NT2/D1 (cell line): ENCODE results near the gene ATP6V1G2.
"Not testable (repeated sequence)": the region's sequence is repeated elsewhere in the genome, so short reads cannot be mapped to it uniquely, and the experiment has no call there.

ENCODE experiments used
- DNase-seq: peaks from one replicate; pipeline ENCODE4 v3.0.0-alpha.2; 2011; ENCODE audit warnings: low read depth, low spot score
- H3K27me3 ChIP-seq: 2 replicates; pipeline ENCODE4 v1.6.0; 2011; ENCODE audit warnings: mild to moderate bottlenecking; ENCODE audit not compliant: insufficient read length, insufficient read depth
- H3K36me3 ChIP-seq: 2 replicates; pipeline ENCODE4 v1.6.1; 2011; ENCODE audit warnings: mild to moderate bottlenecking, low read length, mixed read lengths; ENCODE audit not compliant: insufficient read depth, insufficient read length
- H3K4me1 ChIP-seq: 2 replicates; pipeline ENCODE4 v1.5.1; 2011; ENCODE audit not compliant: insufficient read depth, insufficient read length
- H3K4me3 ChIP-seq: 2 replicates; pipeline ENCODE4 v1.5.1; 2011; ENCODE audit warnings: low read depth; ENCODE audit not compliant: insufficient read length
- H3K9ac ChIP-seq: 2 replicates; pipeline ENCODE4 v1.6.0; 2011; ENCODE audit warnings: low read depth; ENCODE audit not compliant: insufficient read length
- H3K9me3 ChIP-seq: 2 replicates; pipeline ENCODE4 v1.5.1; 2011; ENCODE audit warnings: mild to moderate bottlenecking, low read length; ENCODE audit not compliant: insufficient read depth
- SUZ12 ChIP-seq: IDR thresholded peaks from 2 replicates; pipeline ENCODE4 v1.6.1; 2011; ENCODE audit not compliant: insufficient read length, insufficient read depth; ENCODE audit errors: extremely low read depth
- YY1 ChIP-seq: IDR thresholded peaks from 2 replicates; pipeline ENCODE4 v1.6.1; 2011; ENCODE audit not compliant: insufficient read length, insufficient read depth
- ZNF274 ChIP-seq: IDR thresholded peaks from 2 replicates; pipeline ENCODE4 v1.6.1; 2011; ENCODE audit warnings: mild to moderate bottlenecking, low read depth, low read length

Gene ATP6V1G2

GRCh38 chr6:31513456-31514165 lies 32.8 kb downstream of the ATP6V1G2 start:
- no peaks in the 10 kb centered on the region for H3K27me3 ChIP-seq
- no peak for DNase-seq
- TF ChIP-seq YY1 (no peak), ZNF274 (no peak), SUZ12 (no peak)
- H3K9ac ChIP-seq: no peak overlapping the region
- peaks cover 18% of the 10 kb centered on the region for H3K36me3 ChIP-seq
- H3K4me3 ChIP-seq: no peak overlapping the region
- H3K9me3 ChIP-seq: no peaks in the 10 kb centered on the region
- no peaks in the 10 kb centered on the region for H3K4me1 ChIP-seq

- no peaks in the 10 kb centered on the region for H3K9me3 ChIP-seq
These were observed 36.4 kb downstream of the ATP6V1G2 start for GRCh38 chr6:31510007-31510406.

GRCh38 chr6:31509036-31509435 lies 37.4 kb downstream of the ATP6V1G2 start:
- H3K9ac ChIP-seq, DNase-seq, H3K4me1 ChIP-seq, H3K27me3 ChIP-seq, H3K4me3 ChIP-seq, H3K9me3 ChIP-seq: not testable (repeated sequence)
- H3K36me3 ChIP-seq: peaks cover 39% of the 10 kb centered on the region

More at GRCh38 chr6:31510007-31510406, 36.4 kb downstream of the ATP6V1G2 start:
- TF ChIP-seq SUZ12 (no peak), YY1 (no peak), ZNF274 (no peak)
- Histone ChIP-seq H3K9ac (no peak overlapping the region), H3K4me1 (no peaks in the 10 kb centered on the region), H3K36me3 (peaks cover 39% of the 10 kb centered on the region), H3K27me3 (no peaks in the 10 kb centered on the region), H3K4me3 (no peak overlapping the region)
- no peak for DNase-seq

- no peaks in the 10 kb centered on the region for H3K27me3 ChIP-seq
- H3K36me3 ChIP-seq: peaks cover 15% of the 10 kb centered on the region
- DNase-seq: no peak
- H3K9ac ChIP-seq: no peak overlapping the region
- H3K9me3 ChIP-seq: no peaks in the 10 kb centered on the region
- no peak overlapping the region for H3K4me3 ChIP-seq
- TF ChIP-seq YY1 (no peak), SUZ12 (no peak), ZNF274 (no peak)
- no peaks in the 10 kb centered on the region for H3K4me1 ChIP-seq
These were observed 43.8 kb downstream of the ATP6V1G2 start for GRCh38 chr6:31502586-31502985.

GRCh38 chr6:31499648-31500047 lies 46.8 kb downstream of the ATP6V1G2 start:
- H3K9me3 ChIP-seq, H3K27me3 ChIP-seq, H3K9ac ChIP-seq, H3K4me1 ChIP-seq, DNase-seq, H3K36me3 ChIP-seq: not testable (repeated sequence)
- H3K4me3 ChIP-seq: peak overlapping the region; percentile 8

GRCh38 chr6:31498748-31499147 lies 47.7 kb downstream of the ATP6V1G2 start:
- Histone ChIP-seq H3K36me3 (no peaks in the 10 kb centered on the region), H3K9me3 (no peaks in the 10 kb centered on the region), H3K9ac (peak overlapping the region; percentile 74), H3K4me1 (no peaks in the 10 kb centered on the region), H3K4me3 (peak overlapping the region; percentile 59), H3K27me3 (no peaks in the 10 kb centered on the region)
- TF ChIP-seq YY1: no peak
- no peak for TF ChIP-seq ZNF274
- DNase-seq: no peak

- Histone ChIP-seq H3K9ac (peak within 1 kb of the TSS; percentile 74), H3K27me3 (no peaks in the 10 kb centered on the region), H3K4me3 (peak within 1 kb of the TSS; percentile 59), H3K4me1 (no peaks in the 10 kb centered on the region), H3K9me3 (no peaks in the 10 kb centered on the region), H3K36me3 (no peaks in the 10 kb centered on the region)
- TF ChIP-seq YY1 (no peak), ZNF274 (no peak), SUZ12 (no peak)
- peak; percentile 51 for DNase-seq
These were observed 48.6 kb downstream of the ATP6V1G2 start, which contains the start of gene MICB for GRCh38 chr6:31497531-31498476. TSS of gene MICB (plus strand) at chr6:31498145. CDS start at chr6:31498194, 49 bp downstream.

GRCh38 chr6:31496826-31497225 lies 49.6 kb downstream of the ATP6V1G2 start:
- H3K36me3 ChIP-seq, DNase-seq, H3K9ac ChIP-seq, H3K4me3 ChIP-seq, H3K27me3 ChIP-seq, H3K9me3 ChIP-seq, H3K4me1 ChIP-seq: not testable (repeated sequence)
